Prostate gland (tissue), 2 donors: ENCODE data around the gene SSH2. TPM values are rescaled to one million over a fixed set of nuclear protein-coding genes. Genes with fewer than 3 reads are reported as not detected.
A peak's percentile ranks its signal among the peaks of the same experiment; 100 is the strongest.

ENCODE experiments used
- DNase-seq: peaks from one replicate; pipeline ENCODE4 v3.0.0-alpha.2; 2019; ENCODE audit warnings: low spot score
- H3K27ac ChIP-seq, 2 donors: fragments of 200-600 bp; sonication (generic); 2 replicates each; pipeline ENCODE4 v1.5.1; 2017 to 2019
- H3K27me3 ChIP-seq: fragments of 200-600 bp; sonication (generic); replicated peaks from 2 replicates; pipeline ENCODE4 v1.5.1; 2019; ENCODE audit not compliant: insufficient read depth
- H3K36me3 ChIP-seq, 2 donors: fragments of 200-600 bp; sonication (generic); 1 replicate in 1 of 2; 2 replicates in 1 of 2; pipeline versions ENCODE4 v1.5.1 to v1.8.1; 2017 to 2019
- H3K4me1 ChIP-seq: fragments of 200-600 bp; sonication (generic); replicated peaks from 2 replicates; pipeline ENCODE4 v1.5.1; 2019
- H3K4me3 ChIP-seq, 2 donors: fragments of 200-600 bp; sonication (generic); 2 replicates each; pipeline ENCODE4 v1.5.1; 2017 to 2019
- H3K9me3 ChIP-seq: fragments of 200-600 bp; sonication (generic); 2 replicates; pipeline ENCODE4 v1.5.1; 2017
- CTCF ChIP-seq, 4 experiments: fragments of 200-600 bp in 2 of 4; fragments of 450-650 bp in 2 of 4; sonication (generic) in 2 of 4; IDR thresholded peaks; 1 replicate in 3 of 4; 2 replicates in 1 of 4; pipeline ENCODE4 v1.5.1; 2016 to 2019; ENCODE audit warnings: antibody characterized with exemption in 4 of 4, mild to moderate bottlenecking in 2 of 4, moderate library complexity in 2 of 4
- POLR2A ChIP-seq: fragments of 450-650 bp; IDR thresholded peaks from one replicate; pipeline ENCODE4 v1.6.1; 2016; ENCODE audit warnings: antibody characterized with exemption, mild to moderate bottlenecking
- POLR2AphosphoS5 ChIP-seq: sonication (generic); formaldehyde crosslinking; IDR thresholded peaks from one replicate; pipeline ENCODE4 v1.6.1; 2017; ENCODE audit warnings: antibody characterized with exemption
- WGBS: methylation state at CpG from one replicate; pipeline ENCODE4 v1.1.5; 2018; 5-methylcytosine and 5-hydroxymethylcytosine counted together
- intact Hi-C: fragments of 100-400 bp; cut with DNase I; formaldehyde crosslinking; loops from one replicate; pipeline ENCODE4 v1.14.2; 2022
- total RNA-seq, 2 donors: library from RNA; depleted of rRNA; stranded (reverse); fragments of >200 nt; gene quantifications; one replicate each; pipeline ENCODE4 v1.1.0, GENCODE V29; 2016

Gene SSH2
- total RNA-seq, 2 donors from 2014 or later = 10.1 to 27.5 TPM

DNA sequence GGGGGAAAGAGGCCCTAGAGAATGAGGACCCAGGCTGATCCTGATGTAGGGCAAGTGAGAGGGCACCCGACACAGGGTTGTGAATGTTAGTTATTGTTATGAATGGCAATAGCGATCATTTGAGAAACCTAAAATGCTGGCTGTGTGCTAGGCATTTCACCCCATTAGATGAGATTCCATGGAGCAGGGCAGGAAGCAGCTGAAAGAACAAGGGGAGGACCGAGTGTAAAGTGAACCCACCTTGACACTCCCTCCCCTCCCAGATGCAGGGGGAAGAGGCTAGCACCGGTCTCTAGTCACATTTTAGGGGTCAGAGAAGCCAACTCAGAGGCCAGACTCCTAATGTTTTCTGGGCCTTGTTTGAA, 306.8 kb downstream of the SSH2 start:
- Histone ChIP-seq H3K27me3 (no peaks in the 10 kb centered on the region), H3K4me1 (no peaks in the 10 kb centered on the region), H3K27ac (no peak overlapping the region), H3K36me3 (no peaks in the 10 kb centered on the region), H3K9me3 (no peaks in the 10 kb centered on the region), H3K4me3 (peak overlapping the region in 1 of 2 donors; percentile 50)
- intact Hi-C loops = no loop called here
- no peak for DNase-seq
- WGBS = 62% methylated on average over 4 of the region's 4 CpGs
- no peak for TF ChIP-seq POLR2A
- TF ChIP-seq CTCF (IDR thresholded peaks at IDR 0.05) = no peak
- no peak for TF ChIP-seq POLR2AphosphoS5

- 9% methylated on average over 54 of the region's 77 CpGs for WGBS
- peak within 1 kb of the TSS; percentile 50 to 55 for H3K4me3 ChIP-seq
- no peaks in the 10 kb centered on the region for H3K36me3 ChIP-seq
- H3K4me1 ChIP-seq = no peaks in the 10 kb centered on the region
- no peaks in the 10 kb centered on the region for H3K27me3 ChIP-seq
- no peaks in the 10 kb centered on the region for H3K9me3 ChIP-seq
- no peak for DNase-seq
- intact Hi-C loops = no loop called here
- peak within 1 kb of the TSS; percentile 26 to 70 for H3K27ac ChIP-seq
- no peak for TF ChIP-seq POLR2AphosphoS5
- TF ChIP-seq CTCF (IDR thresholded peaks at IDR 0.05) = no peak
- no peak for TF ChIP-seq POLR2A
These were observed 307.4 kb downstream of the SSH2 start, which contains the start of gene CORO6 for GRCh38 chr17:29622337-29623282. Gene CORO6, minus strand, starts transcription at chr17:29622912. Its CDS starts 1,491 bp downstream, at chr17:29621421.

GRCh38 chr17:29621751-29622194, 308.3 kb downstream of the SSH2 start:
- Histone ChIP-seq H3K4me1 (no peaks in the 10 kb centered on the region), H3K27ac (peak overlapping the region; percentile 26 to 70), H3K27me3 (no peaks in the 10 kb centered on the region), H3K4me3 (peak overlapping the region; percentile 50 to 55), H3K9me3 (no peaks in the 10 kb centered on the region), H3K36me3 (no peaks in the 10 kb centered on the region)
- intact Hi-C loops = no loop called here
- no peak for TF ChIP-seq CTCF (IDR thresholded peaks at IDR 0.05)
- no peak for DNase-seq
- WGBS = 70% methylated on average over 8 of the region's 8 CpGs

DNA sequence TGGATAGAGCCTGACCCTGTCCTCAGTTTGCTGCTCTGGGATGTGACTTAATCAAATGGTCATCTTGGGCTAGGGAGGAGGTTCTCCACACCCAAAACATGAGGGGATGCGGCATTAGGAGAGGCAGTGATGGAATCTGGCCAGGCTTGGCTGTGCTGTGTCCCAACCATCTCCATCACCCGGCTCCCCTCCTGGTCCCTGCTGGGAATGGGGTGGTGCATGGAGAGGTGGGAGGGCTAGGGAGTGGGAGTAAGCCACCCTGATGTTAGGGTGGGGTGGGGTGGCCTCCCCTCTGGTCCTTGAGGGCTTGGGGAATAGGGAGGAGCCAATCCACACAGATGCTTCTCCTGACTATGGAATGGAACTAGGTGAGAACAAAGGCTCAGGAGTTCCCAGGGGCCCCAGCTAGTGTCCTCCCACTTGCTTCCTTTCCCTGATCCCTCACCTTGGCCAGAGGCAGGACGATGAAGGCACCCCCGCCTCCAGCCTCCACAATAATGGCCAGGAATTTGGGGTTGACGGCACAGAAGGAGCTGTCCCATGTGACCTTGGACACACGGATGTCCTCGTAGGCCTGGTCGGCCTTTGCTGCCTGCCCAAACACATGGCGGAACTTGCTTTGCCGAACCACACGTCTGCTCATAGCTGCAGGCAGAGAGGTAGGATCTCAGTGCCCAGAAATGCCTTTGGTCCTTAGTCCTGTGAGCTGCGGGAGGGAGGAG, 309.1 kb downstream of the SSH2 start:
- Histone ChIP-seq H3K9me3 (no peaks in the 10 kb centered on the region), H3K4me3 (no peak overlapping the region), H3K27ac (no peak overlapping the region), H3K27me3 (no peaks in the 10 kb centered on the region), H3K36me3 (no peaks in the 10 kb centered on the region), H3K4me1 (no peaks in the 10 kb centered on the region)
- intact Hi-C loops = no loop called here
- WGBS = 97% methylated on average over 12 of the region's 12 CpGs
- no peak for TF ChIP-seq CTCF (IDR thresholded peaks at IDR 0.05)
- no peak for TF ChIP-seq POLR2A
- no peak for TF ChIP-seq POLR2AphosphoS5
- no peak for DNase-seq
